CD14-positive monocyte (primary cell): Measurements from ENCODE around the gene EML6. TPM values are rescaled to one million over a fixed set of nuclear protein-coding genes. Genes with fewer than 3 reads are reported as not detected.

Source experiments
- DNase-seq, 3 donors: peaks; one replicate each; pipeline ENCODE4 v3.0.0-alpha.2; 2011 to 2022
- H2AFZ ChIP-seq: 2 replicates; pipeline ENCODE4 v1.6.0; 2012; ENCODE audit warnings: mild to moderate bottlenecking, low read depth, low read length, inconsistent platforms; ENCODE audit not compliant: insufficient read depth, poor library complexity, severe bottlenecking
- H3K27ac ChIP-seq, 2 donors: 1 replicate in 1 of 2; 2 replicates in 1 of 2; pipeline ENCODE4 v1.5.1; 2012 to 2013; ENCODE audit warnings: low read length in 2 of 2, control low read depth in 1 of 2, inconsistent platforms in 1 of 2, low read depth in 1 of 2, mild to moderate bottlenecking in 1 of 2
- H3K27me3 ChIP-seq, 2 donors: one replicate each; pipeline versions ENCODE4 v1.6.0 to v1.6.1; 2011 to 2013; ENCODE audit warnings: low read length in 2 of 2; ENCODE audit not compliant: control insufficient read depth in 2 of 2, insufficient read depth in 2 of 2
- H3K36me3 ChIP-seq, 2 donors: replicated peaks in 1 of 2; 1 replicate in 1 of 2; 2 replicates in 1 of 2; pipeline versions ENCODE4 v1.5.1 to v1.6.1; 2012 to 2013; ENCODE audit warnings: low read length in 2 of 2, control low read depth in 1 of 2, inconsistent platforms in 1 of 2, mild to moderate bottlenecking in 1 of 2; ENCODE audit not compliant: insufficient read depth in 2 of 2, control insufficient read depth in 1 of 2
- H3K4me1 ChIP-seq, 2 donors: 1 replicate in 1 of 2; 2 replicates in 1 of 2; pipeline versions ENCODE4 v1.5.1 to v1.6.1; 2012 to 2013; ENCODE audit warnings: low read length in 2 of 2, control low read depth in 1 of 2, inconsistent platforms in 1 of 2, mild to moderate bottlenecking in 1 of 2, moderate library complexity in 1 of 2; ENCODE audit not compliant: insufficient read depth in 2 of 2, control insufficient read depth in 1 of 2
- H3K4me2 ChIP-seq: replicated peaks from 2 replicates; pipeline ENCODE3; 2012; ENCODE audit warnings: low read length, moderate library complexity, mild to moderate bottlenecking; ENCODE audit not compliant: poor library complexity, severe bottlenecking; ENCODE audit errors: extremely low read depth
- H3K4me3 ChIP-seq, 3 experiments: fragments of 200-600 bp in 1 of 3; sonication (generic) in 1 of 3; replicated peaks in 1 of 3; 1 replicate in 2 of 3; 2 replicates in 1 of 3; pipeline ENCODE4 v1.5.1; 2011 to 2013; ENCODE audit warnings: low read length in 3 of 3, mild to moderate bottlenecking in 3 of 3, control low read depth in 2 of 3, low read depth in 2 of 3, inconsistent platforms in 1 of 3, moderate library complexity in 1 of 3
- H3K79me2 ChIP-seq: 2 replicates; pipeline ENCODE4 v1.6.0; 2012; ENCODE audit warnings: mild to moderate bottlenecking, control low read depth, inconsistent platforms, low read length, moderate library complexity; ENCODE audit not compliant: insufficient read depth
- H3K9ac ChIP-seq: 2 replicates; pipeline ENCODE4 v1.6.0; 2017; ENCODE audit warnings: low read length, mild to moderate bottlenecking; ENCODE audit not compliant: insufficient read depth, poor library complexity, severe bottlenecking
- H3K9me3 ChIP-seq, 2 donors: replicated peaks in 1 of 2; 1 replicate in 1 of 2; 2 replicates in 1 of 2; pipeline versions ENCODE4 v1.5.1 to v1.6.1; 2012 to 2013; ENCODE audit warnings: low read length in 2 of 2, control low read depth in 1 of 2; ENCODE audit not compliant: control insufficient read depth in 1 of 2, insufficient read depth in 1 of 2
- H4K20me1 ChIP-seq: 2 replicates; pipeline ENCODE4 v1.6.0; 2012; ENCODE audit warnings: mild to moderate bottlenecking, low read length, control low read depth, moderate library complexity; ENCODE audit not compliant: insufficient read depth
- H3K27ac Mint-ChIP-seq, 7 donors: one replicate each; pipeline ENCODE4 v1.8.0; 2020; ENCODE audit warnings: mild to moderate bottlenecking in 7 of 7, mixed read lengths in 7 of 7, moderate library complexity in 6 of 7, inconsistent platforms in 2 of 7
- H3K27me3 Mint-ChIP-seq, 3 donors: one replicate each; pipeline ENCODE4 v1.8.0; 2021 to 2022; ENCODE audit warnings: low read depth in 3 of 3, mild to moderate bottlenecking in 3 of 3, mixed read lengths in 3 of 3, moderate library complexity in 3 of 3, inconsistent platforms in 1 of 3
- H3K36me3 Mint-ChIP-seq, 2 donors: one replicate each; pipeline ENCODE4 v1.8.0; 2020; ENCODE audit warnings: mixed read lengths in 2 of 2, inconsistent platforms in 1 of 2, mild to moderate bottlenecking in 1 of 2
- H3K4me1 Mint-ChIP-seq: one replicate; pipeline ENCODE4 v1.8.0; 2020; ENCODE audit warnings: mild to moderate bottlenecking, mixed read lengths
- H3K4me3 Mint-ChIP-seq, 2 donors: one replicate each; pipeline ENCODE4 v1.8.0; 2020; ENCODE audit warnings: mild to moderate bottlenecking in 2 of 2, mixed read lengths in 2 of 2, moderate library complexity in 1 of 2
- H3K9me3 Mint-ChIP-seq, 7 donors: one replicate each; pipeline ENCODE4 v1.8.0; 2020 to 2022; ENCODE audit warnings: mixed read lengths in 7 of 7, mild to moderate bottlenecking in 6 of 7, moderate library complexity in 6 of 7, inconsistent platforms in 2 of 7
- CTCF ChIP-seq: fragments of 200-600 bp; IDR thresholded peaks from one replicate; pipeline ENCODE4 v1.8.0; 2022; ENCODE audit warnings: antibody characterized with exemption, mild to moderate bottlenecking
- WGBS: methylation state at CpG from one replicate; pipeline ENCODE4 v1.1.5; 2013; ENCODE audit warnings: missing lambda C conversion rate; ENCODE audit not compliant: insufficient coverage; 5-methylcytosine and 5-hydroxymethylcytosine counted together
- intact Hi-C, 2 donors: fragments of 100-400 bp; cut with micrococcal nuclease; formaldehyde crosslinking; loops; one replicate each; pipeline versions ENCODE4 v1.15.0 to v1.15.1; 2023
- polyA plus RNA-seq, 3 donors: library from polyadenylated mRNA; depleted of rRNA in 1 of 3; unstranded in 2 of 3; stranded (reverse) in 1 of 3; fragments of 300-500 nt in 2 of 3; fragments of >200 nt in 1 of 3; fragmentation: Illumina TruSeq in 2 of 3; gene quantifications; 1 replicate in 2 of 3; 2 replicates in 1 of 3; pipeline ENCODE4 v1.2.3, GENCODE V29; 2012 to 2021

Gene EML6
- polyA plus RNA-seq, 3 donors, result 0.79 TPM; not detected in 2

DNA sequence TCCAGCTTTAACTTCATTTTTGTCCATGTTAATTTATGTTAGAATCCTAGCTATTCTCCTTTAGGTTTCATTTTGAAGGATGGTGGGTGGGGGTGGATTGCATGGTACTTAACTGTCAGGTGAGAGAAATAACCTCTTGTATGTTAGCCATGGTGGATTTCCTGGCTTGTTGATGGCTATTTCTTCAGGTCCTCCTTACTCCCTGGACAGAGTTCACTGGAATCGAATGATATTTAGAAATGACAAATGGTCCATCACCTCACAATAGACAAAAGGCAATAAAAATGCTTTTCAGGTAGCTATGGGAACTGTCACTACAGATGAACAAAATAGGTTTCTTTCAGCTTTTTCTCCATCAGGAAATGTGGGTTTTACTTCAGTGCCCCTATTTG, 91.7 kb downstream of the EML6 start:
- peaks cover 0 to 2% (median 0%) of the 10 kb centered on the region in 3 donors for H3K27me3 Mint-ChIP-seq
- WGBS, result no CpG with 5 or more reads among the region's 1 CpG

DNA sequence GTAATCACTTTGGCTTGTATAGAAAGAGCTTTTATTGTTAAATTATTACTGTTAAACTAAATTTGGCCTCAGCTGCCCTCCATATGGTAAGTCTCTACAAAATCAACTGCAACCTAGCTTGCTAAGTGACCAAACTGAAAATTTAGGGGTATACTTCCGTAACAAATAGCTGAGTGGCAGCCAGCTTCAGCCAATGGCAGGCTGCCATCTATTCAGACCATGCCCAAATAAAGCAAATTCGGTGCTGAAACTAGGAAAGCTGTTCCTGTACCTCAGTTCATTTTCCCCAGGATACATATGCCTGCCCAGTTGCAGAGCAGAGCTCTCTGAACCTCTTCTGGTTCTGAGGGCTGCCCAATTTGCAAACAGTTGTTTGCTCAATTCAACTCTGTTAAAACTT, 94.8 kb downstream of the EML6 start:
- Histone ChIP-seq H3K4me3 (no peak overlapping the region), H3K27ac (no peak overlapping the region), H3K4me1 (no peaks in the 10 kb centered on the region), H3K79me2 (no peaks in the 10 kb centered on the region), H3K36me3 (no peaks in the 10 kb centered on the region), H2AFZ (no peak overlapping the region), H3K9me3 (no peaks in the 10 kb centered on the region), H3K9ac (no peak overlapping the region), H3K27me3 (no peaks in the 10 kb centered on the region), H4K20me1 (no peaks in the 10 kb centered on the region), H3K4me2 (no peak overlapping the region)
- intact Hi-C loops, result no loop called here
- Mint-ChIP-seq H3K9me3 (no peaks in the 10 kb centered on the region), H3K4me1 (peaks cover 4% of the 10 kb centered on the region), H3K27me3 (peaks cover 0 to 2% (median 2%) of the 10 kb centered on the region in 3 donors), H3K4me3 (no peak overlapping the region), H3K27ac (no peak overlapping the region), H3K36me3 (no peaks in the 10 kb centered on the region)
- no peak for DNase-seq
- 100% methylated on average over 2 of the region's 2 CpGs for WGBS
- TF ChIP-seq CTCF, result no peak

More for the DNA sequence above, 91.7 kb downstream of the EML6 start:
- peaks cover 0 to 2% (median 0%) of the 10 kb centered on the region in 7 donors for H3K9me3 Mint-ChIP-seq
- no peaks in the 10 kb centered on the region for H4K20me1 ChIP-seq
- no peak overlapping the region for H3K9ac ChIP-seq
- no peaks in the 10 kb centered on the region for H3K36me3 Mint-ChIP-seq
- H3K79me2 ChIP-seq, result no peaks in the 10 kb centered on the region
- no peaks in the 10 kb centered on the region for H3K4me1 Mint-ChIP-seq
- TF ChIP-seq CTCF, result no peak
- no peak overlapping the region for H3K27ac Mint-ChIP-seq
- H3K27ac ChIP-seq, result no peak overlapping the region
- no peaks in the 10 kb centered on the region for H3K4me1 ChIP-seq
- no peaks in the 10 kb centered on the region for H3K36me3 ChIP-seq
- no peak overlapping the region for H2AFZ ChIP-seq
- no peak overlapping the region for H3K4me3 ChIP-seq
- no peak for DNase-seq
- H3K4me2 ChIP-seq, result no peak overlapping the region
- H3K4me3 Mint-ChIP-seq, result no peak overlapping the region
- no peaks in the 10 kb centered on the region for H3K27me3 ChIP-seq
- intact Hi-C loops, result no loop called here
- no peaks in the 10 kb centered on the region for H3K9me3 ChIP-seq
